AG20443 (cell line): Measurements from ENCODE around the gene IL18.
"Not testable (repeated sequence)": the region's sequence is repeated elsewhere in the genome, so short reads cannot be mapped to it uniquely, and the experiment has no call there.

Experiments
- DNase-seq: peaks from one replicate; pipeline ENCODE4 v3.0.0; 2012; ENCODE audit warnings: low spot score, mixed read lengths

Gene IL18

DNA sequence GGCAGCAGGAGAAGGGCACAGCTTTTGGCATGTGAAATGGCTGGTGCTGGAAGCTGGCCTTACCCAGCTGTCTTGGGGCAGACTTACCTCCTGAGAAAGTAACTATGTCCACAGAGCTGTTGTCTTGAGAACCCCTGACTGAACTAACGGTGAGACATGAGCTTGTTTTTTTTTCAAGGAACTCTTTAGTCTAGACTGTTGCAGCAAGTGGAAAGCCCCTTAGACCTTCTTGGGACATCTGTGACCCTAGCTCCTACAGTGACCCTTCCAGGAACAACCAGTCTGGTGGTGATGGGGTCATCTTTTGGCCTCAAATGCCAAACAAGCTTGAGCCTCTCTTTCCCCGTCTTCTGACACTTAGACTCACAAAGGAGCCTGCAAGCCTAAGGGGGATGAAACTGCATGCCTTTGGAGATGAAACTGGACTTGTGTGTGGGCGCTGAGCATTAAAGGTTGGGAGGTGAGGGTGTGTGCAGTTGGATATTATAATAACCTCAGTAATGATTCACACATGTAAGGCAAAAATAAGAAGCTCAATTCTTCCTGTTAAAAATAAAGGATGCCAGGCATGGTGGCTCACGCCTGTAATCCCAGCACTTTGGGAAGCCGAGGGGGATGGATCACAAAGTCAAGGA, 41.8 kb downstream of the IL18 start:
- no peak for DNase-seq

DNA sequence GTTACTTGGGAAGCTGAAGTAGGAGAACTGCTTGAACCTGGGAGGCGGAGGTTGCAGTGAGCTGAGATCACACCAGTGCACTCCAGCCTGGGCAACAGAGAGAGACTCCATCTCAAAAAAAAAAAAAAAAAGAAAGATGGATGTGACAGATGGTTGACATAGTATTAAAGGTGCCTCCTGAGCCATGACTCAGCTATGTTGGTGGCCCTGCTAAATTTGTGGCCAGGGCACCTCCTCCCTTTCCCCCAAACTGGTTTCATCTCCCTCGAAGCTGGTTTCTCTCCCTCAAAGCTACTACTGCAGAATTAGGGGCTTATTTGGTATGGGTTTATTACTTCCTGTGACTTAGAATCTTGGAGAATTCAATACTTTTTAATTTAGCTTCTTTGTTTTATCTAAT, 45.7 kb downstream of the IL18 start:
- DNase-seq, result no peak

DNA sequence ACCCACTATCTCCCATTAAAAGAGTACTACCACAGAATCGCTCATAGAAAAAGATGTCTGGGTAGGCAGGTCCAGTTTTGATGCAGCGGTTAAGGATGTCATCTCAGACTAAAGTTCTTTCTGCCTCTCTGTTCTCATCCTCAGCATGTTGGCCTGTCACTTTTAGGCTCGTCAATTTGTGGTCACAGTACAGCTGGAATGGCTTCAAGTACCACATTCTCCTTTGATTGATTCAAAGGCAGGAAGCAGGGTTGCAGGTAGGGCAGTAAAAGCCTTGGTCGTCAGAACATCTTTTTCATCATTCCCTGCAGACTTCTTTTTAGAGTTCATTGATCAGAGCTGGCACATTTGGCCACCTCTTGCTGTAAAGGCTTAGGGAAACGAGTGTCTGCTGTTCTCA, 48.5 kb downstream of the IL18 start:
- DNase-seq, result no peak

DNA sequence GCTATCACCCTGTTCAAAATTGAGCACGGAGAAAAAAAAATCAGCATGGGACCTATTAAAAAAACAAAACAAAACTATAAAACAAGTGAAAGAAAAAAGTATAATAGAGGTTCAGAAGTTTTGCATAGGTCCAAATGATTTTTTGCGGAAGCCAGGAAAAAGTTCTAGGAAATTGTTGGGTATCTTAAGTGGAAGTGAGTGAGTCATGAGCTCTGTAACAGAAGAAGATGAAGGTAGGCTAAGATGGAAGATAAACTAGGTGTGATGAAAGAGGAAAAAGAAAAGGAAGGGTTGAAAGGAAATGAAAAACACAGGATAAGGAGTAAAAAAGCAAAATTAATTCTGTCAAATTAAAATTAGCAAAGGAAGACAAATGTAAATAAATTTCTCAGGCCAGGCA, 49.4 kb downstream of the IL18 start:
- no peak for DNase-seq

DNA sequence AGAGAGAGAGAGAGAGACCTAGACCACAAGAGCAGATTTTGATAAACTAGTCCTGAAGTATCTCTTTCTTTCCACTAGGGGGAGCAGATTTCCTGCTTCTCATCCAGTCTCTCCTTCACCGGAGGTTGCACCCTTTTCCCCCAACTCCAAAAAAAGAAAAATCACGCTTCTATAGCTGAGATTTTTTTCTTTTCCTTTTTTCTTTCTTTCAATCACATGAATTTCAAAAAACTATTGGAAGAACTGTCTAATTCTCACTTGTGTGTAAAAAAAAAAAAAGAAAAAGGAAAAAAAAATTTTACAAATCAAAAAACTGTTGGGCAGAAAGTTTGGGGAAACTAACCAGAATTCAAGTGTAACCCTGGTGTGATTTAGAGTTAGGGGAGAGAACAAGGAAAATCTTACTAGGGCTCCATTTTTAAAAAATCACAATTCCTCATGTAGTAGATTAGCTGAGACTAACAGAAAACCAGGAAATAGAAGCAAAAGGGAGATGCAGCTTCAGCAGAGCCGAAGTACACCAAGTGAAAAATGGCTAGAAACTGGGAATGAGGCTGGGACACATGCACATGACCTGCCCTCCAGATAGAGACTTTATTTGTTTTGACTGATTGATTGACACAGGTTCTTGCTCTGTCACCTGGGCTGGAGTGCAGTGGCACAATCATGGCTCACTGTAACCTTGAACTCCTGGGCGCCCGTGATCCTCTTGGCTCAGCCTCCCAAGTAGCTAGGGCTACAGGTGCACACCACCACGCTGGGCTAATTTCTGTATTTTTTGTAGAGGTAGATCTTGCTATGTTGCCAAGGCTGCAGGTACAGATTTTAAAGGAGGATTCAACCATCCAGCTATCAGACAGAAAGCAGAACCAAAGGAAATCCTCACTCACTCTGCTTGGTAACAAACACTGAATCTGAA, 50.1 kb downstream of the IL18 start:
- DNase-seq, result peak; percentile 67

- DNase-seq, result no peak
These were observed 57.8 kb downstream of the IL18 start for GRCh38 chr11:112106070-112106469.

- DNase-seq, result no peak
These were observed 60.4 kb downstream of the IL18 start for GRCh38 chr11:112103446-112103845.

- no peak for DNase-seq
These were observed 63.4 kb downstream of the IL18 start for GRCh38 chr11:112100462-112100861.

DNA sequence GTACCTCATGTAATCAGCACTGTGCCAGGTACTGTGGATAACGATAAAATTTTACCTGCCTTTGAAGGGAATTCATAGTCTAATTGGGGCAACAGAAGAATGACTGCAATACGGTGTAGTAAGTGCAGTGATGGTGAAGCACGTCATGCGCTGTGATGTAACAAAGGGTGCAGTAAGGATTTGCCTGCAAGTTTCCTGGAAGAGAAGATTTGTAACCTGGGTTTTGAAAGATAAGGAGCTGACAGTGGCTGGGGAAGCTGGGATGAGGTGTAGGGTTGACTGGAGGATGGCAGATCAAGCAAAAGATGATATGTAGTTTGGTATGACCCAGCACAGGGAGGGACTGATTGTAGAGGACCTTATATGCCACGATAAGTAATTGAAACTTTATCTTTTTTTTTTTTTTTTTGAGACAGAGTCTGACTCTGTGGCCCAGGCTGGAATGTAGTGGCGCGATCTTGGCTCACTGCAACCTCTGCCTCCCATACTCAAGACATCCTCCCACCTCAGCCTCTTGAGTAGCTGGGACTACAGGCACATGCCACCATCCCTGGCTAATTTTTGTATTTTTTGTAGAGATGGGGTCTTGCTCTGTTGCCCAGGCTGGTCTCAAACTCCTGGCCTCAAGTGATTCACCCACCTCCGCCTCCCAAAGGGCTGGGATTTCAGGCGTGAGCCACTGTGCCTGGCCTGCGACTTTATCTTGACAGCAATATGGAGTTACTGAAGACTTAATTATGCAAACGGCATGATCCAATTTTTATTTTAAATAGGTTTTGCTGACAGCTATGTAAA, 66.0 kb downstream of the IL18 start:
- no peak for DNase-seq

- DNase-seq, result no peak
These were observed 67.7 kb downstream of the IL18 start for GRCh38 chr11:112096194-112096593.

DNA sequence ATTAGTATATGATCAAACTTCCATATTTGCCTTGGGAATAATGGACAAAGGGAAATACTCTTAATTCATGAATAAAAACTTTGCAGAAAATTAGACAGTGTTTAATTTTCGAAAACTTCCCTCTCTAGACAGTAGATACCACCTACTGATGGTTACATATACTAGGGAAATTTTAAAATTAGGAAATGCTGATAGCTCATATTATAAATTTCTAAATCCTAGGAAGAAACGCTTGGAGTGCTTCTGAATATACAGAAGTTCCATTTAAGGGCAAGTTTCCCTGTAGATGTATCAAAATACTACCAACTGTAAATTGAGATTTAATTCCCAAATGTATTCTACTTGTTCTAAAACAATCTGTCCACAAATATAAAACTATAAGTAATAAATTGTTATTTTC, 68.6 kb downstream of the IL18 start:
- not testable (repeated sequence) for DNase-seq
